GM21367 (cell line): ENCODE data around the gene TBCE.
"Not testable (repeated sequence)": the region's sequence is repeated elsewhere in the genome, so short reads cannot be mapped to it uniquely, and the experiment has no call there.

ENCODE experiments used
- ATAC-seq: cut with Tn5 transposase; IDR thresholded peaks from one replicate; pipeline ENCODE4 v1.9.1; 2021; ENCODE audit not compliant: unreplicated experiment

TBCE gene

DNA sequence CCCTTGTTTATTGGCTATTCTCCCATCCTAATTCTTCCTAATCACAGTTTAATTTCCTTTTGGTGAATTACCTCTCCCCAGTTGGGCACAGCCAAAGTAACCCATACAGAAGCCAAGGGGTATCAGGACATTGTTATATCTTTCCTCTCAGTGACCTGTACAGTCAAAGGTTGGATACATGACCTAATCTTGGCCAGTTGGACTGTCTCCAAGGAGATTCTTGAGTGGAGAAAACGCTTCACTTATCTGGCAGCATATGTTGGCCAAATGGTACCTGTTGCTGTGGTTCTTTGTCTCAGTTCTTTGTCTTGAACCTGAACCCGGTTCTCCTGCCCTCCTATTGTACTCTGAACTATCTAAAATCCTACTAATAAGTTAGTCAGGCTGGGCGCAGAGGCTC lies 15.3 kb upstream of the TBCE start:
- ATAC-seq = no peak

DNA sequence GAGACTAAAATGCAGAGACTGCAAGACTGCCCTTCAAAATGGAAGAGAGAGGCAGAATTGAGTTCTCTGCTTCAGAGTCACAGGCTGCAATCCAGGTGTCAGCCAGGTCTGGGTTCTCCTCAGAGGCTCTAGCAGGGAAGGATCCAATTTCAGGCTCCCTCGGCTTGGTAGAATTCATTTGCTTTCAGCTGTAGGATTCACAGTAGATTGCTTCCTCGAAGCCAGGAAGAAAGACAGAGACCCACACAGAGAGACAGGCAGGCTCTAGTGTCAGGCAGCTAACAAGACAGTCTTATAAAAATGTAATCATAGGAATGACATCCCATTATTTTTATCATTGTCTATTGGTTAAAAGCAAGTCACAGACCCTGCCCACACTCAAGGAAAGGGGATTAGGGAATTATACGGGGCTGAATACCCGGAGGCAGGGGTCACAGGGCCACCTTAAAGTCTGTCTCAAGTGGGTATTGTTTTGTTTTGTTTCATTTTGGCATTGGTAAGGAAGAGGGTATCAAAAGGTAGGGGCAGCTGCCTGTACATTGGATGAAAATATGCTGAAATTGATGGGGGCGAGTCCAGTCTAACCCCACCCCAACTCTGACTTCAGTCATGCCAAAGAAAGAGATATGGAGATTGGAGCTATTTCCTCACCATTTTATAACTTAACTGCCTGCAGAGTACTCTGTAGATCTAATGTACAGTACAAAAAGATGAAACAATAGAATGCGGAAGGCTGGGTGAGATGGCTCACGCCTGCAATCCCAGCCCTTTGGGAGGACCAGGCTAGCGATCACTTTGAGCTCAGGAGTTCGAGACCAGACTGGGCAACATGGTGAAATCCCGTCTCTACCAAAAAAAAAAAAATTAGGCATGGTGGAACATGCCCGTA lies 9.5 kb upstream of the TBCE start:
- ATAC-seq = no peak

DNA sequence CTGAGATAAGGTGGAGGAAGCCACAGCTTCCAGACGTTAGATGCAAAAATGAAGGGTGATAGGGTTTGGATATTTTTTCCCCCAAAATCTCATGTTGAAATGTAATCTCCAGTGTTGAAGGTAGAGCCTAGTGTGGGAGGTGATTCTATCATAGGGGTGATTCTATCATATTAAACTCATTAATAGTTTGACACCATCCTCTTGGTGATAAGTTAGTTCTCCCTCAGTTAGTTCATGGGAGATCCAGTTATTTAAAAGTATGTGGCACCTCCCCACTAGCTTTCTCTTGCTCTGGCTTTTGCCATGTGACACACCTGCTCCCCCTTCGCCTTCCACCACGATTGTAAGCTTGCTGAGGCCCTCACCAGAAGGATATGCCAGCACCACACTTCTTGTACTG lies 8.3 kb upstream of the TBCE start:
- ATAC-seq = no peak

DNA sequence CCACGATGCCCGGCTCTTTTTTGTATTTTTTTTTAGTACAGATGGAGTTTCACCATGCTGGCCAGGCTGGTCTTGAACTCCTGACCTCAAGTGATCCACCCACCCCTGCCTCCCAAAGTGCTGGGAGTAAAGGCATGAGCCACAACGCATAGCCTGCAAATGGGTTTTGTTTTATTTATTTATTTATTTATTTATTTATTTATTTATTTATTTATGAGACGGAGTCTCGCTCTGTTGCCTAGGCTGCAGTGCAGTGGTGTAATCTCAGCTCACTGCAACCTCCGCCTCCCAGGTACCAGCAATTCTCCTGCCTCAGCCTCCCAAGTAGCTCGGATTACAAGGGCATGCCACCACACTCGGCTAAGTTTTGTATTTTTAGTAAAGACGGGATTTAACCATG lies 3.0 kb upstream of the TBCE start:
- ATAC-seq = not testable (repeated sequence)

DNA sequence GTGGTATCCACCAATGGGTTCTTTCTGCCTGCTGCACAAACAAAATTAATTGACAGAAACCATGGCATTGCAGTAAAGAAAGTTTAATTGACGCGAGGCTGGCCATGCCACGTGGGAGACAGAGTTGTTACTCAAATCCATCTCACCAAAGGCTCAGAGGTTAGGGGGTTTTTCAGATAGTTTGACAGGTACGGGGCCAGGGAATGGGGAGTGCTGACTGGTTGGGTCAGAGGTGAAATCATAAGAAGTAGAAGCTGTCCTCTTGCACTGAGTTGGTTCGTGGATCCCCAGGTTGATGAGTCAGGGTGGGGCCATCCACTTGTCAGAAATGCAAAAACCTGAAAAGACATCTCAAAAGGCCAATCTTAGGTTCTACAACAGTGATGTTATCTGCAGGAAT lies 941 bp upstream of the TBCE start:
- ATAC-seq = no peak

DNA sequence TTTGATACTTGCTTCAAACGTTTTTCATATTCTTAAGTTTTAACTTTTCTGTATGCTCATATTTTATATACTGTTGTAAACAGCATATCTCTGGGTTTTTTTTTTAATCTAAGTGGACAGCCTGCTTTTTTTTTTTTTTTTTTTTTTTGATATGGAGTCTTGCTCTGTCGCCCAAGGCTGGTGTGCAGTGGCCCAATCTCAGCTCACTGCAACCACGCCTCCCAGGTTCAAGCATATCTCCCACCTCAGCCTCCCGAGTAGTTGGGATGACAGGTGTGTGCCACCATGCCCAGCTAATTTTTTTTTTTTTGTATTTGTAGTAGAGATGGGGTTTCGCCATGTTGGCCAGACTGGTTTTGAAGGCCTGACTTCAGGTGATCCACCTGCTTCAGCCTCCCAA lies 1.2 kb downstream of the TBCE start:
- no peak for ATAC-seq

DNA sequence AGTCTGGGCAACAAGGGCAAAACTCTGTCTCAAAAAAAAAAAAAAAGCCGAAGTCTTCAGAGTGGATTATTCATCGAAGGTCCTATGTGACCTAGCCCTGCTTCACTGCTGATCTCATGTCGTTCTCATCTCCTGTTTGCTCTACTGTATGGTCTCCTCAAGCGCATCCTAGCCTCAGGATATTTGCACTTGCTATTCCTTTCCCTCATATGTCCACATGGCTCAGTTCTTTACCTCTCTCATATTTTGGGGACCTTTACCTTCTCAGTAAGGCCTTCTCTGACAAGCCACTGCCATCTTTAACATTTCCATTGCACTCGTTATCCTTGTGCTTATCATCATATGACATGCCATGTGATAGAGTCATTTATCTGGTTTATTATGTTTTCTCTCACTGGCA lies 2.6 kb downstream of the TBCE start:
- no peak for ATAC-seq

DNA sequence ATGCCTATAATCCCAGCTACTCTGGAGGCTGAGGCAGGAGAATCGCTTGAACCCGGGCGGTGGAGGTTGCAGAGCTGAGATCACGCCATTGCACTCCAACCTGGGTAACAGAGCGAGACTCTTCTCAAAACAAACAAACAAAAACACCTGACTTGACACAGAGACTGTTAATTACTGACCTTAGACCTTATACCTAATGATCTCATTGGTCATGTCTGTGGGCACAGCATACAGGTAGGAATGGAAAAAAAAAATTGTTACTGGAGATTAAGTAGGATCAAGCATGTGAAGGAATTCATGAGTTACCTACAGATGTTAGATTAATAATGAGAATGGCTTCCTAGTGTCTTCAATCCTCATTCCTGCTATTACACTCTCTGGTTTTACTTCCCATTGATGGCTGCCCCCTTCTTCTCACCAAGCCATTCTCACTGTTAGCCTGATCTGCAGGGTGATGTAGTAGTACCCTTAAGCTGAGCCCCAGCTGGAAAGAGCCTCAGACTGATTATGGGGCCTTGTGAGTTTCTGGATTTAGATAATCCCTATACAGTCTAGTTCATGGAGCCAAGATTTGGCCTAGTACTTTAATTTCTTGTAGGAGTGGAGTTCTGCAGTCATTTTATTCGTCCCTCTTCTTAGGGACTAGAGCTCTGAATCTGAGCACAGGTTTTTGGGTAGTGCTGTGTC lies 8.8 kb downstream of the TBCE start:
- ATAC-seq = no peak

DNA sequence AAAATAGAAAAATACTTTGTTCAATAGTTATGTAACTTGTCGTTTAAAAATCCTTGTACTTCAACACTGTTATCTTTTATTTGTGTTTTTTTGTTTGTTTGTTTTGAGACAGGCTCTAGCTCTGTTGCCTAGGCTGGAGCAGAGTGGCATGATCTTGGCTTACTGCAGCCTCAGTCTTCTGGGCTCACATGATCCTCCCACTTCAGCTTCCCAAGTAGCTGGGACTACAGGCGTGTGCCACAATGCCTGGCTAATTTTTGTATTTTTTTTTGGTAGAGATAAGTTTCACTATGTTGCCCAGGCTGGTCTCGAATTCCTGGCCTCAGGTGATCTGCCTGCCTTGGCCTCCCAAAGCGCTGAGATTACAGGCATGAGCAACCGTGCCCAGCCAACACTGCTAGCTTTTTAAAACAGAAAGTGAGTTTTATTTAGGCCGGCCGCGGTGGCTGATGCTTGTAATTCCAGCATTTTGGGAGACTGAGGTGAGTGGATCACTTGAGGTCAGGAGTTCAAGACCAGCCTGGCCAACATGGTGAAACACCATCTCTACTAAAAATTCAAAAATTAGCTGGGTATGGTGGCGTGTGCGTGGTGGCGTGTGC lies 11.0 kb downstream of the TBCE start:
- not testable (repeated sequence) for ATAC-seq

DNA sequence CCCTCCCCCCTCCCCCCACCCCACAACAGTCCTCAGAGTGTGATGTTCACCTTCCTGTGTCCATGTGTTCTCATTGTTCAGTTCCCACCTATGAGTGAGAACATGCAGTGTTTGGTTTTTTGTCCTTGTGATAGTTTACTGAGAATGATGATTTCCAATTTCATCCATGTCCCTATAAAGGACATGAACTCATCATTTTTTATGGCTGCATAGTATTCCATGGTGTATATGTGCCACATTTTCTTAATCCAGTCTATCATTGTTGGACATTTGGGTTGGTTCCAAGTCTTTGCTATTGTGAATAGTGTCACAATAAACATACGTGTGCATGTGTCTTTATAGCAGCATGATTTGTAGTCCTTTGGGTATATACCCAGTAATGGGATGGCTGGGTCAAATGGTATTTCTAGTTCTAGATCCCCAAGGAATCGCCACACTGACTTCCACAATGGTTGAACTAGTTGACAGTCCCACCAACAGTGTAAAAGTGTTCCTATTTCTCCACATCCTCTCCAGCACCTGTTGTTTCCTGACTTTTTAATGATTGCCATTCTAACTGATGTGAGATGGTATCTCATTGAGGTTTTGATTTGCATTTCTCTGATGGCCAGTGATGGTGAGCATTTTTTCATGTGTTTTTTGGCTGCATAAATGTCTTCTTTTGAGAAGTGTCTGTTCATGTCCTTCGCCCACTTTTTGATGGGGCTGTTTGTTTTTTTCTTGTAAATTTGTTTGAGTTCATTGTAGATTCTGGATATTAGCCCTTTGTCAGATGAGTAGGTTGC lies 14.9 kb downstream of the TBCE start:
- ATAC-seq = not testable (repeated sequence)

DNA sequence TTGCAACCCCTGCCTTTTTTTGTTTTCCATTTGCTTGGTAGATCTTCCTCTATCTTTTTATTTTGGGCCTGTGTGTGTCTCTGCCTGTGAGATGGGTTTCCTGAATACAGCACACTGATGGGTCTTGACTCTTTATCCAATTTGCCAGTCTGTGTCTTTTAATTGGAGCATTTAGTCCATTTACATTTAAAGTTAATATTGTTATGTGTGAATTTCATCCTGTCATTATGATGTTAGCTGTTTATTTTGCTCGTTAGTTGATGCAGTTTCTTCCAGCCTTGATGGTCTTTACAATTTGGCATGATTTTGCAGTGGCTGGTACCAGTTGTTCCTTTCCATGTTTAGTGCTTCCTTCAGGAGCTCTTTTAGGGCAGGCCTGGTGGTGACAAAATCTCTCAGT lies 18.4 kb downstream of the TBCE start:
- not testable (repeated sequence) for ATAC-seq

DNA sequence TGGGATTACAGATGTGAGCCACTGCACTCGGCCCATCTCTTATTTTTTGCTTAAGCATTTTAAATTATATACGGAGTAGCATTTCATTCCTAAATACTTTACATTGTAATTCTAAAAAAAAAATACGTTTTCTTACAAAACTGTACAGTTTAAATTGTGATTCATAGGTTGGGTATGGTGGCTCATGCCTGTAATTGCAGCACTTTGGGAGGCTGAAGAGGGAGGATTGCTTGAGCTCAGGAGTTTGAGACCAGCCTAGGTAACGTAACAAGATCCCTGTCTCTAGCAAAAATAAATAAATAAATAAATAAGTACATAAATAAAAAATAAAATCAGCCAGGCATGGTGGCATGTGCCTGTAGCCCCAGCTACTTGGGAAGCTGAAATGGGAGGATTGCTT lies 24.6 kb downstream of the TBCE start:
- ATAC-seq = no peak

DNA sequence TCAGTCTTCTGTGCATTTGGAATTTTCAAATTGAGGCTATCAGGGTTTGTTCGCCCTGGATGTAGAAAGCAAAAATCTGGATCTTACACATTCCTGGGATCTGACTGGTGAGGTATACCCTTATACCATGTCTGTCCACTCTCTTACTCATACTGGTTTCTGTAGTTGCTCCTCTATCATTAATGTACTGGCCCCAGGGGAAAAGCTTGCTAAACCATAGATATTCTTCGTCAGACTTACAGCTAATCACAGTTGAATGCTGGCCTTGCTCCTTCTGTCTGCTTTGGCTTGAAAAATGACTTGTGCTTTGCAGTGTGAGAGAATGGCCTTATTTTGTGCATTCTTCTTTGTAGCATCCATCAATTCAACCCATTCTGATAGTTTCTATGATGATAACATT lies 30.5 kb downstream of the TBCE start:
- ATAC-seq = no peak

DNA sequence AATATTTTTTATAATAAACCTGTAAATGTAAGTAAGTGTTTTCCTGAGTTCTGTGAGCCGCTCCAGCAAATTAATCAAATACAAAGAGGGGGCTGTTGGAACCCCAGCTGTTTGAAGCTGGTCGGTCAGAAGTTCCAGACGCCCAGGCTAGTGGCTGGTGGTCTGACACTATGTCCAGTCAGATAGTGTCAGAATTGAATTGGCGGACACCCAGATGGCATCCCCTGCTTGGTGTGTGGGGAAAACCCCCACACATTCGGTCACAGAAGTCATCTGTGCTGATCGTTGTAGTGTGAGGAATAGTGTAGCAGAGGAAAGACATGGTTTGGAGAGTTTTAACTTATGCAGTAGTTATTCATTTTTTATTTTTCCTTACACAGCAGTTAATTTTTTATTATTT lies 32.4 kb downstream of the TBCE start:
- no peak for ATAC-seq

DNA sequence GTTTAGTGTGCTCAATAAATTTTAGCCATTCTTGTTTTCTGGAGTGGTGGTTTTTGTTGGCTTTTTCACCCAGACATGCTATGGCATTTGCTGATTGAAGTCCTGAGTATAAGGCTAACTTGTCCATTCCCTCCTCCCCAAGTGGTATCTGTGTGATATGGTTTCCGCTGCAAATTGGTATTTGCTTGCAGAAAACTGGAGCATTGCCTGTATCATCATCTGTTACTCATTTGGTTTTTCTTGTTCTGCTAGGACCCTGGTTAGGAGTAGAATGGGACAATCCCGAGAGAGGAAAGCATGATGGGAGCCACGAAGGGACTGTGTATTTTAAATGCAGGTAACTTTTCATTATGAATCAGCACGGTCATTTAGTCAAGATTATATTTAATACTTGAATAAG lies 34.0 kb downstream of the TBCE start:
- no peak for ATAC-seq

DNA sequence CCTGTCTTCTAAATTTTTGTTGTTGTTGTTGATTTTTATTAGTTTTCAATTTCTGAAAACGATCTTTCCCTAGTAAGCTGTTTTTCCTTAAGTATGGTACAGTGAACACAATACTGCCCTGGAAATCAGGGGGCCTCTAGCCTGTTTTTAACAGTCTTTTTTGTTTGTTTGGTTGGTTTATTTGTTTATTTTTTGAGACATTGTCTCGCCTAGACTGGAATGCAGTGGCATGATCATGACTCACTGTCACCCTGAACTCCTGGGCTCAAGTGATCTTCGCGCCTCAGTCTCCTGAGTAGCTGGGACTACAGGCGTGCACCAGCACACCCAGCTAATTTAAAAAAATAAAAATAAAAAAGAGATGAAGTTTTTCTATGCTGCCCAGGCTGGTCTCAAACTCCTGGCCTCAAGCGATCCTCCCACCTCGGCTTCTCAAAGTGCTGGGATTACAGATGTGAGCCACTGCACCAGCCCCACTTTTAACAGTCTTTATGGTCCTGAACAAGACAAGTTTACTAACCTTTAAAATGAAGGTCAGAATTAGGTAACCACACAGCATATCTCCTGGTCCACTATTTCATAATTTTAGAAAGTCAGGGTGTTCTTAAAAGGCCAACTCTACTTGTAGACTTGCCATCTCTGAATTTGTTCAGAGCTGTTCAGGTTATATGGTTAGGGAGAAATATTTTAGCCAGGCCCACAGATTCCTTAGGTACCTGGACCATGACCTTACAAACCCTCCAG lies 35.4 kb downstream of the TBCE start:
- no peak for ATAC-seq

DNA sequence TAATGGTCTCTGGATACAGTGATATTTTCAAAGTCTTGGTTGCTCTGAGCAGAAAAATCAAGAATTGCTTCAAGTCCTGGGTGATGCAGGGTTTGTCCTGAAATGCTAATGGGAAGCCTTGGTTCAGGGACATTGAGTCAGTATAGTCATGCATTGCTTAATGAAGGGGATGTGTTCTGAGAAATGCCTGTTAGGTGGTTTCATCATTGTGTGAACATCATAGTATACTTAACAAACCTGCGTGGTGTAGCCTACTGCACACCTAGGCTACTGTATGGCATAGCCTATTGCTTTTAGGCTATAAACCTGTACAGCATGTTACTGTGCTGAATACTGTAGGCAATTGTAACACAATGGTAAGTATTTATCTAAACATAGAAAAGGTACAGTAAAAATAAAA lies 36.4 kb downstream of the TBCE start:
- no peak for ATAC-seq

DNA sequence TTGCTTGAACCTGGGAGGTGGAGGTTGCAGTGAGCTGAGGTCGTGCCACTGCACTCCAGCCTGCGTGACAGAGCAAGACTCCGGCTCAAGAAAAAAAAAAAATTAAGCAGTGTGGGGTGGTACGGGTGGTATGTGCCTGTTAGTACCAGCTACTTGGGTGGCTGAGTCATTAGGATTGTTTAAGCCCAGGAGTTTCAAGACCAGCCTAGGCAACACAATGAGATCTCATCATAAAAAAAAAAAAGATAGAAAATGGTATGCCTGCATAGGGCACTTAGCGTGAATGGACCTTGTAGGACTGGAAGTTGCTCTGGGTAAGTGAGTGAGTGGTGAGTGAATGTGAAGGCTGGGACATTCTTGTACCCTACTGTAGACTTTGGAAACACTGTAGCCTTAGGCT lies 37.0 kb downstream of the TBCE start:
- no peak for ATAC-seq

DNA sequence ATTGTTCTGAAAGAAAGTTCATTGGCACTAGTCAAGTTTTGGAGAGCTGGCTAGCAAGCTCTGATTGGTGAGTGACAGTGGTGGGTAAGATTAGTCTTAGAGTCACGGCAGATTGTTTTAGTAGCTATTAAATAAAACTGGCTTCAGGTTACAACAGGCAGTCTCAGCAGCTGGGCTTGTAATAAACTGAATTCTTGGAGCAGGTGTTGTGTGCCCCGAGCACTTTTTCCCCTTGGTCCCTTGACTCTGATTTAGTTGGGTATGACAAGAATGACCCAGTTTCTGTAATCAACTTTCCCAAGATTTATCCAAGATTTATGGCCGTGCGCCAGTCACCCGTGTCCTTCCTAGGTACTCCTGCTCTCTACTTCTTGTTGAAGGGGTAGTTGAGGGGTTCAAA lies 40.2 kb downstream of the TBCE start:
- ATAC-seq = no peak

DNA sequence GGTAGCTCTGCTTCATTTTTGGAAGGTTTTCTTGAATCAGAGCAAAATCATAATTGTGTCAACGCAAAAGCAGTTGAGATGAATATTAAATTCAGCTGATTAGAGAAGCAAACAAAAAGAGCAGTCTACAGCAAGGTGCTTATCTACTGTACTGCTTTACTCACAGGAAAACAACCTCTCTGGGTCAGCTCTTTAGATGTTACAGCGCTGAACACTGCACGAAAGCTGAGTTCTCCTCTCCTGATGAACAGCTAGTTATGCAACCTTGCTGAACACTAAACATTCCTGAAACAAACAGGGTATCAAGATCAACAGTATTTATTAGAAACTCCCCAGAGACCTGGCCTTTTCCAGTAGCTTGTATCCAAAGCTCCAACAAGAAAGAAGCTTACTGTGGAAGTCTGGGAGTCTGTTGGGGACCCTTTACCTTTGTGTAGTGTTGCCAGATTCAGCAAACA lies 41.3 kb downstream of the TBCE start:
- no peak for ATAC-seq
